Measurements from ENCODE around the gene PNPT1.

PNPT1 gene

DNA sequence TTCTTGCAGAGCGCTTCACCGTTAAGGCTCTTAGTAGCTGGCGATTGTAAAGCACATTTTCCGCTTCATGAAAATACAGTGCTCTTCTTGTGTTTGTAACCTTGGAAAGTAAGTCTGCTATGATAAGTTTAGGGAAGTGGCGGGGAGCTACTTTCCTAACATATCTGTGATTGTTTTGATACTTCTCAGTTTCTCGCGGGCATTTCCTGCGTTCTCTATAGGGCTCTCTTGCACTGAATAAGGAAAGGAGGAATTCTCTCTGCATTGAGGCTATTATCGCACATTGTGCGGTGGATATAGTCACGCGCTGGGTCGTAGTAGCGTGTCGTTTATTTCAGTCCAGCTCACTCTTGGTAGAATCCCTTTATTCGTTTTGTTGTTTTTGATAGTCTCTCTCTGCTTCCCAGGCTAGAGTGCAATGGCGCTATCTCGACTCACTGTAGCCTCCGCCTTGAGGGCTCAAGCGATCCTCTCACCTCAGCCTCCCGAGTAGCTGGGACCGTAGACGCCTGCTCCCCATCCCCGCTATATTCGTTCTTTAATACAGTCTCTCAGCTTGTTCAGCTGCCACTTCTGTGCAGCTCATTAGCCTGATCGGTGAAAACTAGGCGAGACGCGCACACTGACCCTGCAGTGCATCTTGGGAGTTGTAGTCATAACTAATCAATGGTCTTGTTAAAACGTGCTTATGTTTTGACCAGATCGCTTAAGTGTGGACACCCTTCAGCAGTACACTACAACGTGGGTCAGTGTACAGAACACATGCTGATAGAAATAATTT is 75.2 kb downstream of the PNPT1 start:
- TF ChIP-seq FOXP2 (optimal IDR thresholded peaks at IDR 0.05; ENCODE audit: borderline replicate concordance, extremely low read depth, extremely low read length, insufficient read depth) (no peak), POLR2AphosphoS5 (IDR thresholded peaks at IDR 0.05; ENCODE audit: low read depth, low read length) (peak; percentile 57; the same call in 1 of the 2 replicates), TAF1 (IDR thresholded peaks at IDR 0.05; ENCODE audit: borderline replicate concordance, insufficient read depth, low read length) (peak; percentile 65; the same call in 1 of the 2 replicates), SIN3A (IDR thresholded peaks at IDR 0.05; ENCODE audit: borderline replicate concordance, insufficient read depth, low read length) (peak; percentile 95; the same call in 1 of the 2 replicates), REST (IDR thresholded peaks at IDR 0.05; ENCODE audit: insufficient read depth in 1 of 2, low read depth in 2 of 2, low read length in 2 of 2) (no peak)

- no peak for TF ChIP-seq SIN3A (IDR thresholded peaks at IDR 0.05; ENCODE audit: borderline replicate concordance, insufficient read depth, low read length)
Observed at GRCh38 chr2:55618025-55618274, 75.7 kb downstream of the PNPT1 start.

- TF ChIP-seq FOXP2 (optimal IDR thresholded peaks at IDR 0.05; ENCODE audit: borderline replicate concordance, extremely low read depth, extremely low read length, insufficient read depth) (peak; percentile 88), SIN3A (IDR thresholded peaks at IDR 0.05; ENCODE audit: borderline replicate concordance, insufficient read depth, low read length) (peak; percentile 91; the same call in 1 of the 2 replicates), REST (IDR thresholded peaks at IDR 0.05; ENCODE audit: insufficient read depth in 1 of 2, low read depth in 2 of 2, low read length in 2 of 2) (0 out of 4 replicates have a peak, but pooled peaks of 1 of the 2 experiments have one; percentile 8), POLR2AphosphoS5 (IDR thresholded peaks at IDR 0.05; ENCODE audit: low read depth, low read length) (peak; percentile 75), TAF1 (IDR thresholded peaks at IDR 0.05; ENCODE audit: borderline replicate concordance, insufficient read depth, low read length) (peak; percentile 95)
Observed at GRCh38 chr2:55617175-55618024, 76.2 kb downstream of the PNPT1 start, which contains the start of gene PPP4R3B. TSS of gene PPP4R3B (minus strand) at chr2:55617622. CDS start at chr2:55617285, 337 bp downstream.

DNA sequence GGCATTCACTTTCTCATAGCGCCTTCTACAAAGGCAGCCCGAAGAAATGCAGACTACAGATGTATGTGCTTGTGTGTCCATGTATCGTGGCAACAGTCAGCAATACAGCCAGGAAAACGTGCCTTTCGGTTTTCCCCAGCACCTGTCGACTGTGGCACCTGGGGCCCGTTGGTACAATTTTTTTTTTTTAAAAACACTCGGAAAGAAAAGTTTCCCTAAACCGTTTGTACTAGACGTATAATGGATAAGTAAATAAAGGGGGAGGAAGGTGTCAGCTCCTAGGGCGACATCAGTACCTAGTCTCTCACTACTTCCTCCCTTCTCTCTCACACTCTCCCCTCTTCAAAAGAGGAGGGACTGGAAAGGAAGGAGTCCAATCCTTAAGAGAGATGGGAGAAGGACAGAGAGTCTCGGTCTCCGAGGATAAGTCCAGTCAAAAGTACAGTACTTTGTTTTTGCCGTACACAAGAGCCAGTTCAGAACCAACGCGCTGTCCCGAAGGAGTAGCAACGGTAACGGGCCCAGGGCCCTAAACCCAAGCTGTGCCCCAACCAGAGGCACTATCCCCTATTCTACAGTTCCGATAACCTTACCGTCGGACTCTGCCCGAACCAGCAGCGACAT is 77.0 kb downstream of the PNPT1 start:
- TF ChIP-seq REST (IDR thresholded peaks at IDR 0.05; ENCODE audit: insufficient read depth in 1 of 2, low read depth in 2 of 2, low read length in 2 of 2) (no peak), TAF1 (IDR thresholded peaks at IDR 0.05; ENCODE audit: borderline replicate concordance, insufficient read depth, low read length) (no peak; the same call in 1 of the 2 replicates), SIN3A (IDR thresholded peaks at IDR 0.05; ENCODE audit: borderline replicate concordance, insufficient read depth, low read length) (no peak; the same call in 1 of the 2 replicates)

GRCh38 chr2:55611997-55612396 is 81.6 kb downstream of the PNPT1 start:
- TF ChIP-seq POLR2AphosphoS5 (IDR thresholded peaks at IDR 0.05; ENCODE audit: low read depth, low read length) (no peak), FOXP2 (optimal IDR thresholded peaks at IDR 0.05; ENCODE audit: borderline replicate concordance, extremely low read depth, extremely low read length, insufficient read depth) (no peak)

All from PFSK-1 (cell line).